Sigmoid colon (tissue), 7 donors: Measurements from ENCODE around the gene GNAI1. TPM values are rescaled to one million over a fixed set of nuclear protein-coding genes. Genes with fewer than 3 reads are reported as not detected.

Experiments used
- DNase-seq: peaks from one replicate; pipeline ENCODE4 v3.0.0-alpha.2; 2019
- H3K27ac ChIP-seq, 4 donors: fragments of 200-600 bp; sonication (generic); one replicate each; pipeline ENCODE4 v1.5.1; 2016 to 2019; ENCODE audit warnings: mild to moderate bottlenecking in 1 of 4
- H3K27me3 ChIP-seq, 3 donors: fragments of 200-600 bp; sonication (generic); one replicate each; pipeline ENCODE4 v1.5.1; 2019; ENCODE audit warnings: mild to moderate bottlenecking in 1 of 3
- H3K36me3 ChIP-seq, 4 donors: fragments of 200-600 bp; sonication (generic); one replicate each; pipeline ENCODE4 v1.5.1; 2016 to 2019
- H3K4me1 ChIP-seq, 4 donors: fragments of 200-600 bp; sonication (generic); one replicate each; pipeline ENCODE4 v1.5.1; 2017 to 2019
- H3K4me3 ChIP-seq, 4 donors: fragments of 200-600 bp; sonication (generic); one replicate each; pipeline ENCODE4 v1.5.1; 2017 to 2019; ENCODE audit warnings: mild to moderate bottlenecking in 2 of 4, moderate library complexity in 1 of 4
- H3K9me3 ChIP-seq, 4 donors: fragments of 200-600 bp in 3 of 4; sonication (generic) in 3 of 4; one replicate each; pipeline versions ENCODE4 v1.5.1 to v1.6.1; 2013 to 2019
- EP300 ChIP-seq, 4 donors: sonication (generic); formaldehyde crosslinking; IDR thresholded peaks; one replicate each; pipeline ENCODE4 v1.6.1; 2017; ENCODE audit warnings: antibody characterized with exemption in 4 of 4
- POLR2A ChIP-seq, 2 donors: fragments of 450-650 bp; IDR thresholded peaks; one replicate each; pipeline ENCODE4 v1.6.1; 2016; ENCODE audit warnings: antibody characterized with exemption in 2 of 2, mild to moderate bottlenecking in 2 of 2, moderate library complexity in 2 of 2
- POLR2AphosphoS5 ChIP-seq, 4 donors: sonication (generic); formaldehyde crosslinking; IDR thresholded peaks; one replicate each; pipeline ENCODE4 v1.6.1; 2017; ENCODE audit warnings: antibody characterized with exemption in 4 of 4
- WGBS, 2 donors: extraction: QIAGEN DNeasy Blood & Tissue Kit; methylation state at CpG; one replicate each; pipeline ENCODE4 v1.1.7; 2013; 5-methylcytosine and 5-hydroxymethylcytosine counted together
- intact Hi-C: fragments of 100-400 bp; cut with DNase I; formaldehyde crosslinking; loops from one replicate; pipeline ENCODE4 v1.15.1; 2023
- polyA plus RNA-seq, 3 donors: library from polyadenylated mRNA; stranded (reverse); fragments of 200-250 nt; gene quantifications; one replicate each; pipeline ENCODE4 v1.2.3, GENCODE V29; 2013
- total RNA-seq, 4 donors: library from RNA; depleted of rRNA; stranded (reverse); fragments of >200 nt; gene quantifications; one replicate each; pipeline ENCODE4 v1.1.0, GENCODE V29; 2016
- TF ChIP-seq, protein P1 (sequence below), 4 experiments: fragments of 450-650 bp in 3 of 4; fragments of 200-600 bp in 1 of 4; IDR thresholded peaks; one replicate each; pipeline ENCODE4 v1.5.1; 2016 to 2019; ENCODE audit warnings: antibody characterized with exemption in 4 of 4, mild to moderate bottlenecking in 3 of 4, moderate library complexity in 2 of 4
- donor health status: healthy with polysubstance abuse.
- donor health status: Bipolar disorder and iron deficiency.
- donor health status: healthy.

Gene GNAI1
- total and polyA plus RNA-seq, 7 donors = 8.8 to 98.9 (median 50.9) TPM

DNA sequence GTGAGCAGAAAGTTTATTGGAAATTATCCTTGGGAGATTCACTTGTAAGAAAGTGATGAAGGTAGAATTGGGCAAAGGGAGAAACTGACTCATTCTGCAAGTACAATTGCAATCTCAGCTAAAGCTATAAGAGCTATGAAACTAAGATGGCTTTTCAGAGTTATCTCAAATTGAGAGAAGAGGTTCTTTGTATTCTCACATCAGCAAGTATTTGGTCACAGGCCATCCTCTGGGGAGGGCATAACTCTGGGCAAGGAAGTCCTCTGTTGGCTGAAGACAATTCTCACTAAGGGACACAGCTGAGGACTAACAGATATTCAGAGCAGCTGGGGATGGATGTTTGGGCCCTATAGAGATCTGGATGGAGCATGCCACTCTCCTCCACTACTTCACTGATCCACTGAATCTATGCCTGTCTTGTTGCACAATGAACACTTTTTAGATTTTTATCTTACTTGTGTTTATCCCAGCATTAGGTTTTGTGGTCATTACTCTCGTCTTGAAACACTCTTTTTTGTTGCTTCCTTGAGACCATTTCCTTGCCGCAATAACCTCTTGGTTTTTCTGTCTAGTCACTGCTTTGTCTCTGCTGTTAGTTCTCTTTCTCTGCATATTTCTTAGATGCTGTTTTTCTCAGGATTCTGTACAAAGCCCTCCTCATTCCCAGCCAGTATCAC lies 115.1 kb downstream of the GNAI1 start:
- Histone ChIP-seq H3K27ac (no peak overlapping the region), H3K36me3 (no peaks in the 10 kb centered on the region), H3K27me3 (no peaks in the 10 kb centered on the region), H3K4me1 (no peaks in the 10 kb centered on the region), H3K4me3 (no peak overlapping the region), H3K9me3 (no peaks in the 10 kb centered on the region)
- intact Hi-C loops = no loop called here
- no peak for DNase-seq
- no peak for TF ChIP-seq EP300 (IDR thresholded peaks at IDR 0.05)
- TF ChIP-seq, protein P1, sequence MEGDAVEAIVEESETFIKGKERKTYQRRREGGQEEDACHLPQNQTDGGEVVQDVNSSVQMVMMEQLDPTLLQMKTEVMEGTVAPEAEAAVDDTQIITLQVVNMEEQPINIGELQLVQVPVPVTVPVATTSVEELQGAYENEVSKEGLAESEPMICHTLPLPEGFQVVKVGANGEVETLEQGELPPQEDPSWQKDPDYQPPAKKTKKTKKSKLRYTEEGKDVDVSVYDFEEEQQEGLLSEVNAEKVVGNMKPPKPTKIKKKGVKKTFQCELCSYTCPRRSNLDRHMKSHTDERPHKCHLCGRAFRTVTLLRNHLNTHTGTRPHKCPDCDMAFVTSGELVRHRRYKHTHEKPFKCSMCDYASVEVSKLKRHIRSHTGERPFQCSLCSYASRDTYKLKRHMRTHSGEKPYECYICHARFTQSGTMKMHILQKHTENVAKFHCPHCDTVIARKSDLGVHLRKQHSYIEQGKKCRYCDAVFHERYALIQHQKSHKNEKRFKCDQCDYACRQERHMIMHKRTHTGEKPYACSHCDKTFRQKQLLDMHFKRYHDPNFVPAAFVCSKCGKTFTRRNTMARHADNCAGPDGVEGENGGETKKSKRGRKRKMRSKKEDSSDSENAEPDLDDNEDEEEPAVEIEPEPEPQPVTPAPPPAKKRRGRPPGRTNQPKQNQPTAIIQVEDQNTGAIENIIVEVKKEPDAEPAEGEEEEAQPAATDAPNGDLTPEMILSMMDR (IDR thresholded peaks at IDR 0.05) = no peak
- TF ChIP-seq POLR2AphosphoS5 (IDR thresholded peaks at IDR 0.05) = no peak
- WGBS, 2 donors = 30 to 36% methylated on average over 2 of the region's 2 CpGs

DNA sequence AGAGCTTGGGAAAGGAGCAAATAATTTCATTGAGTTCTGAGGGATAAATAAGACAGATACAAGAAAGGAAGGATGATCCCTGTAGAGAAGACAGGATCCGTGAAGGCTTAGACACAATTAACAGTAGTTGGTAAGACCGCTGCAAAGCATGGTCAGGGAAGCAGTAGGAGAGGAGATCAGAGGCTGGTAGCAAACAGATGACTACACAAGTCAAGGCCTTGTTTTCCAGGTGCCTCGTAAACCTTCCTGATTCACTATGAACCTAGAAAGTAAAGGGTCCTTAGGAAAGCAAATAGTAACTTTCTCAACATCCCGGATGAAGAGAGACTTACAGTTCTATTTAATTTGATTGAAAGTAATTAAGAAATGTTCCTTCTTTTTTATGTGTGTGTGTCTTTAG lies 118.6 kb downstream of the GNAI1 start:
- intact Hi-C loops = no loop called here
- no peak overlapping the region for H3K27ac ChIP-seq
- H3K9me3 ChIP-seq = no peaks in the 10 kb centered on the region
- H3K27me3 ChIP-seq = no peaks in the 10 kb centered on the region
- TF ChIP-seq EP300 (IDR thresholded peaks at IDR 0.05) = no peak
- no peak for TF ChIP-seq POLR2A (IDR thresholded peaks at IDR 0.05)
- TF ChIP-seq POLR2AphosphoS5 (IDR thresholded peaks at IDR 0.05) = no peak
- TF ChIP-seq, protein P1 (IDR thresholded peaks at IDR 0.05) = no peak
- no peak overlapping the region for H3K4me3 ChIP-seq
- no peak for DNase-seq
- WGBS, 2 donors = 88 to 92% methylated on average over 4 of the region's 4 CpGs
- H3K36me3 ChIP-seq = no peaks in the 10 kb centered on the region
- H3K4me1 ChIP-seq = peaks cover 0 to 7% (median 0%) of the 10 kb centered on the region in 4 donors

DNA sequence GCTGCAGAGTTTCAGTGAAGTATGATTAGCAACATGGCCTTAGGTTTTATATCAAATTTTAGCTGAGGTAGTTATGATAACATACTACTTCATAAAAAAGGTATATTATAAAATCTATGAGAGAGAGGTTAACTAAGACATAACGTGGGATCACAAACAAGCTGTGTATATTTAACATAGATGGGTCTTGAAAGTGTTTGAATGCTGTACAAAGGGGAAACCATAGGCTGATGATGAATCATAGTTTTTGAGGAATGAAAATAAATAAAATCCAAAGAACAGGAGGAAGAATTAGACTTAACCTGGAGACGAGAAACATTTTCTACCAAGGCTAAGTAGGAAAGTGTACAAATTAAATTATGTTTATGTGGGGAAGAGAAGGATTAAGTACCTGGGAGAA lies 119.0 kb downstream of the GNAI1 start:
- no peak for DNase-seq
- intact Hi-C loops = no loop called here
- no peaks in the 10 kb centered on the region for H3K36me3 ChIP-seq
- no peaks in the 10 kb centered on the region for H3K9me3 ChIP-seq
- no peaks in the 10 kb centered on the region for H3K27me3 ChIP-seq
- peaks cover 0 to 11% (median 0%) of the 10 kb centered on the region in 4 donors for H3K4me1 ChIP-seq
- no peak overlapping the region for H3K4me3 ChIP-seq
- TF ChIP-seq POLR2A (IDR thresholded peaks at IDR 0.05) (no peak), POLR2AphosphoS5 (IDR thresholded peaks at IDR 0.05) (no peak), EP300 (IDR thresholded peaks at IDR 0.05) (no peak)
- TF ChIP-seq, protein P1 (IDR thresholded peaks at IDR 0.05) = no peak
- 60 to 80% methylated on average over 2 of the region's 2 CpGs for WGBS, 2 donors
- H3K27ac ChIP-seq = no peak overlapping the region

DNA sequence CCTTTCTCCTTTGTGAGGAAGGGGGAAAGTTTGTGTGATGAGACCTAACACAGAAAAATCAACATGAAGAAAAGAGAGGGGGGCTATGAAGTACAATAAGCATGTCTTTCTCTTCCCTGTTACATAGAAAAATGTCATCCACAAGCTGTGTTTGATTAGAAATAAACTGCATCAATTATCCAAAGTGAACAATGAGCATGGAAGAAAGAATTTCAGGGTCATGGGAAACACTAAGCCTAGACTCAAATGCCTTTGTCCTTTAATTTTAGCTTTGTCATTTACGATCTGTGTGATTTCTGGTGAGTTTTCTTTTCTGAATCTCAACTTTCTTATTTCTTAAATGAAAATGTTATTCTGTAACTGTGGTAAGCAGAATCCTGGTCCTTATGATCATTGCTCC lies 121.0 kb downstream of the GNAI1 start:
- H3K36me3 ChIP-seq = no peaks in the 10 kb centered on the region
- H3K4me3 ChIP-seq = no peak overlapping the region
- 76 to 88% methylated on average over 1 of the region's 1 CpG for WGBS, 2 donors
- no peaks in the 10 kb centered on the region for H3K9me3 ChIP-seq
- peaks cover 0 to 11% (median 0%) of the 10 kb centered on the region in 4 donors for H3K4me1 ChIP-seq
- intact Hi-C loops = no loop called here
- H3K27ac ChIP-seq = no peak overlapping the region
- no peak for DNase-seq
- no peaks in the 10 kb centered on the region for H3K27me3 ChIP-seq
- TF ChIP-seq POLR2A (IDR thresholded peaks at IDR 0.05) (no peak), EP300 (IDR thresholded peaks at IDR 0.05) (no peak)

DNA sequence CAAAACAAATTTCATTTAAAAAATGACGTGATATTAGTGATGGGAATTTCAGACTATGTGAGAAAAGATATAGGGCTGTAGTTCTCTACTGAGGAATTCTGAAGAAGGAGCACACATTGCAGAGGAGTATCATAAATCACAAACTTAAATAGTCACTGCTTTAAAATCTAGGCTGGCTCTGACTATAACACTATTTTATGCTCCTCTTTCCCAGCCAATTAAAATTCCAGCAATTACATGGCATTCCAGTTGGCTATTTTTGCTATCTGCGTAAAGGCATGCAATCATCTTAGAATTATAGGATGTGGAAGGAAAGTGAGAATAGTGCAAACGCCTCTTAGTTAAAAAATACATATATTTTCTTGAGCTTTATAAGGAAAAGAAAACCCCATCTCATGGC lies 123.1 kb downstream of the GNAI1 start:
- Histone ChIP-seq H3K4me1 (peaks cover 0 to 20% (median under 1%) of the 10 kb centered on the region in 4 donors), H3K4me3 (no peak overlapping the region), H3K27me3 (no peaks in the 10 kb centered on the region), H3K27ac (no peak overlapping the region), H3K36me3 (no peaks in the 10 kb centered on the region), H3K9me3 (no peaks in the 10 kb centered on the region)
- WGBS, 2 donors = 87 to 93% methylated on average over 3 of the region's 3 CpGs
- intact Hi-C loops = no loop called here
- TF ChIP-seq, protein P1 (IDR thresholded peaks at IDR 0.05) = no peak
- TF ChIP-seq EP300 (IDR thresholded peaks at IDR 0.05) (no peak), POLR2AphosphoS5 (IDR thresholded peaks at IDR 0.05) (no peak), POLR2A (IDR thresholded peaks at IDR 0.05) (no peak)
- DNase-seq = no peak
